Measurements from ENCODE around the gene TEX48.

- TF ChIP-seq CTCF (IDR thresholded peaks at IDR 0.05) (no peak), EZH2 (IDR thresholded peaks at IDR 0.05) (no peak), EZH2phosphoT487 (IDR thresholded peaks at IDR 0.05) (no peak)
Measured at GRCh38 chr9:114722937-114723620, 41.1 kb upstream of the TEX48 start.
